Endodermal cell (in vitro differentiated cells): Measurements from ENCODE around the gene PELI1. TPM values are rescaled to one million over a fixed set of nuclear protein-coding genes. Genes with fewer than 3 reads are reported as not detected.

Source experiments
- DNase-seq: peaks from one replicate; pipeline ENCODE4 v3.0.0-alpha.2; 2017
- H3K27ac ChIP-seq: 2 replicates; pipeline ENCODE4 v1.5.1; 2013; ENCODE audit warnings: mild to moderate bottlenecking, low read depth, low read length, moderate library complexity
- H3K27me3 ChIP-seq: 2 replicates; pipeline ENCODE4 v1.6.1; 2013; ENCODE audit warnings: mild to moderate bottlenecking, low read length, moderate library complexity; ENCODE audit not compliant: insufficient read depth, control insufficient read depth, poor library complexity, severe bottlenecking
- H3K36me3 ChIP-seq: 2 replicates; pipeline ENCODE4 v1.7.0; 2013; ENCODE audit warnings: mild to moderate bottlenecking, low read length, moderate library complexity; ENCODE audit not compliant: control insufficient read depth, insufficient read depth
- H3K4me1 ChIP-seq: one replicate; pipeline ENCODE4 v1.7.0; 2013; ENCODE audit warnings: low read length; ENCODE audit not compliant: control insufficient read depth, insufficient read depth
- H3K4me3 ChIP-seq: 2 replicates; pipeline ENCODE4 v1.5.1; 2013; ENCODE audit warnings: mild to moderate bottlenecking, low read length, moderate library complexity
- H3K9ac ChIP-seq: 2 replicates; pipeline ENCODE4 v1.6.1; 2013; ENCODE audit warnings: mild to moderate bottlenecking, low read length, moderate library complexity; ENCODE audit not compliant: poor library complexity, severe bottlenecking; ENCODE audit errors: extremely low read depth
- H3K9me3 ChIP-seq: 2 replicates; pipeline ENCODE4 v1.6.1; 2013; ENCODE audit warnings: mild to moderate bottlenecking, low read length, moderate library complexity; ENCODE audit not compliant: control insufficient read depth
- H3K27ac Mint-ChIP-seq: 2 replicates; pipeline ENCODE4 v1.8.0; 2020; ENCODE audit warnings: mixed read lengths
- H3K27me3 Mint-ChIP-seq: 2 replicates; pipeline ENCODE4 v1.8.0; 2021; ENCODE audit warnings: mild to moderate bottlenecking, mixed read lengths; ENCODE audit not compliant: insufficient read depth
- H3K36me3 Mint-ChIP-seq: 2 replicates; pipeline ENCODE4 v1.8.0; 2020; ENCODE audit warnings: low read depth, mixed read lengths
- H3K4me1 Mint-ChIP-seq: 2 replicates; pipeline ENCODE4 v1.8.0; 2020; ENCODE audit warnings: mixed read lengths
- H3K4me3 Mint-ChIP-seq: 2 replicates; pipeline ENCODE4 v1.8.0; 2020; ENCODE audit warnings: mild to moderate bottlenecking, moderate library complexity, mixed read lengths
- H3K9me3 Mint-ChIP-seq: 2 replicates; pipeline ENCODE4 v1.8.0; 2020; ENCODE audit warnings: mild to moderate bottlenecking, mixed read lengths
- CTCF ChIP-seq: fragments of 200-600 bp; sonication (generic); conservative IDR thresholded peaks from 2 replicates; pipeline ENCODE4 v1.5.0; 2021; ENCODE audit warnings: antibody characterized with exemption, mild to moderate bottlenecking
- WGBS, 2 experiments: methylation state at CpG; one replicate each; pipeline versions ENCODE4 v1.1.5 to v1.1.7; 2013; ENCODE audit warnings: missing lambda C conversion rate in 2 of 2, mixed read lengths in 1 of 2; ENCODE audit not compliant: insufficient coverage in 1 of 2, insufficient read length in 1 of 2; 5-methylcytosine and 5-hydroxymethylcytosine counted together
- total RNA-seq, 2 donors: library from RNA; stranded (reverse); fragmentation: NEBNext Ultra II Directional in 1 of 2; extraction: Animal tissue kit (Norgen Biotek cat#: 25700) in 1 of 2; gene quantifications; 2 replicates in 1 of 2; 3 replicates in 1 of 2; pipeline ENCODE4 v1.2.1, GENCODE V29; 2021

The PELI1 gene
- total RNA-seq, 2 donors from 2014 or later, result 178 to 184 TPM

GRCh38 chr2:64063454-64063853 lies 80.8 kb downstream of the PELI1 start:
- H3K4me3 Mint-ChIP-seq, result no peak overlapping the region
- H3K4me1 ChIP-seq, result peaks cover 11% of the 10 kb centered on the region
- H3K27me3 Mint-ChIP-seq, result no peaks in the 10 kb centered on the region
- WGBS, 2 experiments, result 90 to 94% methylated on average over 2 to 3 of the region's 3 CpGs
- H3K27ac Mint-ChIP-seq, result peak overlapping the region; percentile 85
- H3K27ac ChIP-seq, result peak overlapping the region; percentile 74
- DNase-seq, result no peak
- H3K9me3 ChIP-seq, result no peaks in the 10 kb centered on the region
- no peak overlapping the region for H3K9ac ChIP-seq
- no peak overlapping the region for H3K4me3 ChIP-seq
- TF ChIP-seq CTCF, result no peak
- H3K4me1 Mint-ChIP-seq, result peaks cover 52% of the 10 kb centered on the region
- H3K9me3 Mint-ChIP-seq, result no peaks in the 10 kb centered on the region
- H3K36me3 Mint-ChIP-seq, result no peaks in the 10 kb centered on the region
- no peaks in the 10 kb centered on the region for H3K27me3 ChIP-seq
- no peaks in the 10 kb centered on the region for H3K36me3 ChIP-seq

GRCh38 chr2:64062840-64063239 lies 81.4 kb downstream of the PELI1 start:
- no peak overlapping the region for H3K4me3 Mint-ChIP-seq
- no peak overlapping the region for H3K27ac ChIP-seq
- H3K27me3 Mint-ChIP-seq, result no peaks in the 10 kb centered on the region
- H3K27ac Mint-ChIP-seq, result peak overlapping the region; percentile 85
- no peak overlapping the region for H3K9ac ChIP-seq
- peaks cover 58% of the 10 kb centered on the region for H3K4me1 Mint-ChIP-seq
- TF ChIP-seq CTCF, result no peak
- no peaks in the 10 kb centered on the region for H3K9me3 ChIP-seq
- H3K27me3 ChIP-seq, result no peaks in the 10 kb centered on the region
- DNase-seq, result no peak
- H3K4me3 ChIP-seq, result no peak overlapping the region
- H3K36me3 ChIP-seq, result no peaks in the 10 kb centered on the region
- no peaks in the 10 kb centered on the region for H3K36me3 Mint-ChIP-seq
- H3K9me3 Mint-ChIP-seq, result no peaks in the 10 kb centered on the region
- peaks cover 11% of the 10 kb centered on the region for H3K4me1 ChIP-seq

- H3K9me3 Mint-ChIP-seq, result no peaks in the 10 kb centered on the region
Measured at GRCh38 chr2:64059270-64059669, 85.0 kb downstream of the PELI1 start.

More at GRCh38 chr2:64059270-64059669, 85.0 kb downstream of the PELI1 start:
- no peak overlapping the region for H3K4me3 Mint-ChIP-seq
- no peak for DNase-seq
- H3K36me3 Mint-ChIP-seq, result no peaks in the 10 kb centered on the region
- Histone ChIP-seq H3K36me3 (no peaks in the 10 kb centered on the region), H3K9me3 (no peaks in the 10 kb centered on the region), H3K4me3 (no peak overlapping the region), H3K4me1 (peaks cover 2% of the 10 kb centered on the region), H3K9ac (no peak overlapping the region), H3K27ac (no peak overlapping the region), H3K27me3 (no peaks in the 10 kb centered on the region)
- H3K4me1 Mint-ChIP-seq, result peaks cover 32% of the 10 kb centered on the region
- no peak overlapping the region for H3K27ac Mint-ChIP-seq
- H3K27me3 Mint-ChIP-seq, result no peaks in the 10 kb centered on the region
- no peak for TF ChIP-seq CTCF
